HEK293 (cell line): ENCODE measurements around the gene BFSP2.

ENCODE experiments used
- CTCF ChIA-PET: fragments of 350-600 bp; formaldehyde crosslinking; extraction: SDS; loops from one replicate; lab custom pipeline; 2021; ENCODE audit warnings: antibody characterized with exemption; lab: Yijun Ruan, JAX
- POLR2A ChIA-PET: fragments of 300-600 bp; formaldehyde crosslinking; extraction: SDS; loops from one replicate; lab custom pipeline; 2020; ENCODE audit warnings: antibody characterized with exemption, inconsistent platforms; lab: Yijun Ruan, JAX
- H3K27ac ChIP-seq: fragments of 200-500 bp; sonication (Bioruptor generic); 2 replicates; pipeline ENCODE4 v1.5.1; 2014; ENCODE audit warnings: low read depth, low read length, control low read depth, inconsistent platforms; ENCODE audit errors: extremely low read depth
- H3K36me3 ChIP-seq, 2 experiments: fragments of 200-500 bp in 1 of 2; sonication (Bioruptor generic) in 1 of 2; 1 replicate in 1 of 2; 2 replicates in 1 of 2; pipeline ENCODE4 v1.5.1; 2014 to 2017; ENCODE audit warnings: inconsistent platforms in 2 of 2, low read length in 2 of 2; ENCODE audit not compliant: control insufficient read depth in 2 of 2, insufficient read depth in 1 of 2
- H3K4me1 ChIP-seq: fragments of 200-500 bp; sonication (Bioruptor generic); 2 replicates; pipeline ENCODE4 v1.5.1; 2014; ENCODE audit warnings: mild to moderate bottlenecking, low read length, inconsistent platforms; ENCODE audit not compliant: control insufficient read depth, insufficient read depth
- H3K4me3 ChIP-seq: 2 replicates; pipeline ENCODE4 v1.5.1; 2011; ENCODE audit warnings: low read depth, mild to moderate bottlenecking, control low read depth, low read length, moderate library complexity
- H3K9me3 ChIP-seq: fragments of 200-500 bp; sonication (Bioruptor generic); 2 replicates; pipeline ENCODE4 v1.5.1; 2014; ENCODE audit warnings: low read depth, low read length, inconsistent platforms; ENCODE audit not compliant: control insufficient read depth, insufficient read depth
- ATF2 ChIP-seq: fragments of 450-650 bp; formaldehyde crosslinking; IDR thresholded peaks from 2 replicates; pipeline ENCODE4 v1.5.1; 2016; ENCODE audit warnings: missing biosample characterization, missing genetic modification characterization, low read depth
- GLIS1 ChIP-seq: fragments of 450-650 bp; formaldehyde crosslinking; IDR thresholded peaks from 2 replicates; pipeline ENCODE4 v1.5.1; 2016; ENCODE audit warnings: missing biosample characterization, missing genetic modification characterization
- HIC1 ChIP-seq: fragments of 450-650 bp; formaldehyde crosslinking; IDR thresholded peaks from 2 replicates; pipeline ENCODE4 v1.5.1; 2016; ENCODE audit warnings: missing biosample characterization, missing genetic modification characterization
- KLF10 ChIP-seq: fragments of 450-650 bp; IDR thresholded peaks from 2 replicates; pipeline ENCODE4 v1.5.1; 2018; ENCODE audit warnings: missing biosample characterization, mild to moderate bottlenecking, missing genetic modification characterization
- PATZ1 ChIP-seq: fragments of 450-650 bp; formaldehyde crosslinking; IDR thresholded peaks from 2 replicates; pipeline ENCODE4 v1.5.1; 2016; ENCODE audit warnings: missing biosample characterization, missing genetic modification characterization
- REPIN1 ChIP-seq: fragments of 450-650 bp; formaldehyde crosslinking; IDR thresholded peaks from 2 replicates; pipeline ENCODE4 v1.5.1; 2017; ENCODE audit warnings: missing biosample characterization, missing genetic modification characterization, low read depth
- SCRT1 ChIP-seq: fragments of 450-650 bp; formaldehyde crosslinking; IDR thresholded peaks from 2 replicates; pipeline ENCODE4 v1.5.1; 2016; ENCODE audit warnings: missing biosample characterization, missing genetic modification characterization, borderline replicate concordance
- ZBTB1 ChIP-seq: fragments of 450-650 bp; formaldehyde crosslinking; IDR thresholded peaks from 2 replicates; pipeline ENCODE4 v1.5.1; 2016; ENCODE audit warnings: missing biosample characterization, missing genetic modification characterization
- ZBTB17 ChIP-seq: fragments of 450-650 bp; formaldehyde crosslinking; IDR thresholded peaks from 2 replicates; pipeline ENCODE4 v1.5.1; 2016; ENCODE audit warnings: missing biosample characterization, missing genetic modification characterization
- ZNF18 ChIP-seq: fragments of 450-650 bp; formaldehyde crosslinking; IDR thresholded peaks from 2 replicates; pipeline ENCODE4 v1.5.1; 2016; ENCODE audit warnings: missing biosample characterization, missing genetic modification characterization
- ZNF19 ChIP-seq: fragments of 450-650 bp; formaldehyde crosslinking; IDR thresholded peaks from 2 replicates; pipeline ENCODE4; 2016; ENCODE audit warnings: missing biosample characterization, missing genetic modification characterization, low read depth
- ZNF280D ChIP-seq: fragments of 450-650 bp; formaldehyde crosslinking; IDR thresholded peaks from 2 replicates; pipeline ENCODE4 v1.5.1; 2016; ENCODE audit warnings: missing biosample characterization, missing genetic modification characterization
- ZNF513 ChIP-seq: fragments of 450-650 bp; IDR thresholded peaks from 2 replicates; pipeline ENCODE4 v1.5.1; 2018; ENCODE audit warnings: missing biosample characterization, missing genetic modification characterization
- ZNF585B ChIP-seq: fragments of 450-650 bp; formaldehyde crosslinking; IDR thresholded peaks from 2 replicates; pipeline ENCODE4 v1.5.1; 2016; ENCODE audit warnings: missing biosample characterization, missing genetic modification characterization
- ZNF658 ChIP-seq: fragments of 450-650 bp; formaldehyde crosslinking; IDR thresholded peaks from 2 replicates; pipeline ENCODE4; 2016; ENCODE audit warnings: missing biosample characterization, missing genetic modification characterization
- ZNF677 ChIP-seq: fragments of 450-650 bp; IDR thresholded peaks from 2 replicates; pipeline ENCODE4 v1.5.0; 2018; ENCODE audit warnings: missing biosample characterization, mild to moderate bottlenecking, missing genetic modification characterization, moderate library complexity

The BFSP2 gene

GRCh38 chr3:133371676-133372075 is 28.2 kb upstream of the BFSP2 start (continued):
- TF ChIP-seq ZNF513: no peak
- no peak for TF ChIP-seq SCRT1 (tag by site-specific recombination)
- TF ChIP-seq ZBTB1 (tag by site-specific recombination): no peak
- TF ChIP-seq REPIN1 (tag by site-specific recombination): no peak
- TF ChIP-seq ZNF585B (tag by site-specific recombination): no peak
- no peak for TF ChIP-seq PATZ1 (tag by site-specific recombination)
- TF ChIP-seq HIC1: no peak

GRCh38 chr3:133374708-133375402 is 25.0 kb upstream of the BFSP2 start:
- Histone ChIP-seq H3K4me1 (no peaks in the 10 kb centered on the region), H3K9me3 (no peaks in the 10 kb centered on the region), H3K27ac (no peak overlapping the region)
- POLR2A ChIA-PET: no interaction called here
- TF ChIP-seq ZNF19 (tag by site-specific recombination) (no peak), ZNF658 (no peak), ATF2 (tag by site-specific recombination) (no peak), GLIS1 (peak; percentile 21), ZNF18 (tag by site-specific recombination) (no peak), ZNF280D (tag by site-specific recombination) (no peak), ZBTB17 (no peak), ZNF677 (tag by site-specific recombination) (no peak), KLF10 (tag by site-specific recombination) (no peak)
- TF ChIP-seq, all 188 proteins: peak for 1
- CTCF ChIA-PET: interaction anchor here (0.5 to 3.4 kb wide), 3 partner anchors 16 to 1145 kb away, joined by 3 to 20 read pairs (median 3); no protein-coding TSS in a partner anchor
- no peak overlapping the region for H3K4me3 ChIP-seq
- no peaks in the 10 kb centered on the region for H3K36me3 ChIP-seq
